ENCODE results near the gene PGR.

PGR gene

DNA sequence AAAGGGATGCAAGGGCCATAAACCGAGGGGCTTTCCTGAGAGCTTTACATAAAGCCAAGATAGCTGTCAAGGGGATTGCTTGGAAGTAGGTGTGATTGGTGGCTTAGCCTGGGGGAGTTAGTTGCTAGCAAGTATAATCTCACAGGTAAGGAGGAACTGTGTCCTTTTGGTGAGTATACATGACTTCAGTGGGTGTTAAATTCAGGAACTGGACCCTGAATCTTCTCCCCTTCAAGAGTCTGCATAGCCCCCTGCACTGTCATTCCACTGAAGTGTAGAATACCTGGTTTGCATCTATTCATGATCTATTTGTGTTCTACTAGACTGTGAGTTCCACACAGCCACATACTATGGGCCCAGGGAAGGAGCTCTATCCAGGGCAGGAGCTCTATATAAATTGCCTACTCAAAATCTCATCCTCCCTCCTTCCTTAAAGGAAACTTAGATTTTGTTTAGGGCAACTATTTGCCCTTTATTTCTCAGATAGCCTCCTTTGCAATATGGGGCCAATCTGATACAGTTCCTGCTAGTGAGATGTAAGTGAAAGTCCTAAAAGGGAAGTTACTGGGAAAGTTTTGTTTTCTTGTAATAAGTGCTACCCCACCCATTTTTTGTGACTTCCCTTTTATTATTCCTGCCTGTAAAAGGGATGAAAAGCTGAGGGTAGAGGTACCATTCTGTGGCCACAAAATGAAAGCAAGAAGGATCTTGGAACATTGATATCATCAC is 120.5 kb downstream of the PGR start:
- H3K4me3 ChIP-seq (ENCODE audit: control insufficient read depth, low read depth, low read length), result no peak overlapping the region
- DNase-seq (ENCODE audit: low read depth), result no peak
- TF ChIP-seq, protein P1, sequence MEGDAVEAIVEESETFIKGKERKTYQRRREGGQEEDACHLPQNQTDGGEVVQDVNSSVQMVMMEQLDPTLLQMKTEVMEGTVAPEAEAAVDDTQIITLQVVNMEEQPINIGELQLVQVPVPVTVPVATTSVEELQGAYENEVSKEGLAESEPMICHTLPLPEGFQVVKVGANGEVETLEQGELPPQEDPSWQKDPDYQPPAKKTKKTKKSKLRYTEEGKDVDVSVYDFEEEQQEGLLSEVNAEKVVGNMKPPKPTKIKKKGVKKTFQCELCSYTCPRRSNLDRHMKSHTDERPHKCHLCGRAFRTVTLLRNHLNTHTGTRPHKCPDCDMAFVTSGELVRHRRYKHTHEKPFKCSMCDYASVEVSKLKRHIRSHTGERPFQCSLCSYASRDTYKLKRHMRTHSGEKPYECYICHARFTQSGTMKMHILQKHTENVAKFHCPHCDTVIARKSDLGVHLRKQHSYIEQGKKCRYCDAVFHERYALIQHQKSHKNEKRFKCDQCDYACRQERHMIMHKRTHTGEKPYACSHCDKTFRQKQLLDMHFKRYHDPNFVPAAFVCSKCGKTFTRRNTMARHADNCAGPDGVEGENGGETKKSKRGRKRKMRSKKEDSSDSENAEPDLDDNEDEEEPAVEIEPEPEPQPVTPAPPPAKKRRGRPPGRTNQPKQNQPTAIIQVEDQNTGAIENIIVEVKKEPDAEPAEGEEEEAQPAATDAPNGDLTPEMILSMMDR (conservative IDR thresholded peaks at IDR 0.05; ENCODE audit: control insufficient read depth, insufficient read depth, low read depth, low read length), result no peak

DNA sequence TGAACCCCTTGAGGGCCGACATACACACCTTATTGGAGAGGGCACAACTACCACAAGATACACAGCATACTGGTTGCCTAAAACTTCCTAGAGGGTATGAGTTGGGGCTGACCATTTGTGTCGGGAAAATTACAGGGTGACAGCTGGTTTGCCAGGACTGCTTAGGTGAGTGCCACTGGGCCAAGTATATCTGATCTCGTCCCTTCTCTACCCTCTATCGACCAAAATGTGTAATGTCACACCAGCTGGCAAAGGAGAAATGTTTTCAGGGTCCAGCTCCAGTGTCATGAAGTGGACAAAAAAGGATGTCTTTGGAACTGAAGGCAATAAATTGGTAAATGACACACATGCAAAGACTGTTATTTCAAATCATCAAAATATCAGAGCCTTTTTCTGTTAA is 126.1 kb downstream of the PGR start:
- TF ChIP-seq, protein P1 (conservative IDR thresholded peaks at IDR 0.05; ENCODE audit: control insufficient read depth, insufficient read depth, low read depth, low read length), result peak; percentile 8
- no peak for DNase-seq (ENCODE audit: low read depth)
- H3K4me3 ChIP-seq (ENCODE audit: control insufficient read depth, low read depth, low read length), result no peak overlapping the region

DNA sequence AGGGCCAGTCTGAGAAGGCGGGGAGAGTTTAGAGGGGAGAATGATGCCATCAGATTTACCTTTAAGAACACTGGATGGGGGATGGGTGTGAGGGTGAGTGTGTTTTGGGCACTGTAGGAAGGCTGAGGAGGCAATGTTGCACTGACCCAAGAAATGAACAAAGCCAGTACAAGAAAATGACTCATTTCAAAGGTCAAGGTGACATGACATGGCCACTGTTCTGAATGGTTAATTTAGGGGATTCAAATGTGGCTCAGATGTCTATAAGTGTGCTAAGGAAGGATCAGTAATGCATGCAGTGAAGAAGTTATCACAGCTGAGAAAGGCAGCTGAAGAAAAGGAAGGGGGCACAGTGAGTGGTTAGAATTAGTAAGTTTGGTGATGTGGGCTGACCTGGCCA is 129.9 kb downstream of the PGR start:
- no peak for DNase-seq (ENCODE audit: low read depth)
- TF ChIP-seq, protein P1 (conservative IDR thresholded peaks at IDR 0.05; ENCODE audit: control insufficient read depth, insufficient read depth, low read depth, low read length), result no peak
- H3K4me3 ChIP-seq (ENCODE audit: control insufficient read depth, low read depth, low read length), result no peak overlapping the region

DNA sequence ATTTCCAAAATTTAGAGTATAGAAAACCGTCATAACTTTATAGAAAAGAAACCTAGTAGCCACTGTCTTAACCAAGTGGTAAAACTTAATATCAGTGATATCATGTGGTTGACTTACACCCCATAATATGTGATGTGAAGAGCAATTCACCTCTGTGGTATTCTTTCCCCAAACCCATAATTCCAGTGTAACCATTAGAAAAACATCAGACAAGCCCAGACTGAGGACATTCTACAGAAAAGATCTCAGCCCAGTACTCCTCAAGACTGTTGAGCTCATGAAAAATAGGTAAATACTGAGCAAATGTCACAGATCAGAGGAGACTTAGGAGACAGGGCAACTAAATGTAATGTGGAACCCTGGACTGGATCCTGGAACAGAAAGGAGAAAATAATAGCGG is 134.6 kb downstream of the PGR start:
- TF ChIP-seq, protein P1 (conservative IDR thresholded peaks at IDR 0.05; ENCODE audit: control insufficient read depth, insufficient read depth, low read depth, low read length), result no peak
- no peak overlapping the region for H3K4me3 ChIP-seq (ENCODE audit: control insufficient read depth, low read depth, low read length)
- DNase-seq (ENCODE audit: low read depth), result no peak

DNA sequence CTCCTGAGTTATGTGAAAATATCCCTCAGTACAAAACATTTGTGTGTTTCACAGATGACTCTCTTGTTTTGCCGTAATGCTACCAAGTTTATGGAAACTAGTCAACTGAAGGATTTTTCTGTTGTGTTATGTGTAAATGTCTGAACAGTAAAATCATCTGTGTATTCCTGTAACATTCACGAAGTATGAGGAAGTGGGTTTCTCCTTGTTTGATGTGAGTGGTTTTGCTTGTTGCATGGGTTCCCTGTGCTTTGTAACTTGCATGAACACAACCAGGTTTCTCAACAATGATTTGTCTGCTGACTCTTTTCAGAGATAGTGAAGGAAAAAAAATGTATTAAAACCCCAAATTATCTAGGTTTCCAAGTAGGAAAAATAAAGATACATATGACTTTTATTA is 138.1 kb downstream of the PGR start:
- TF ChIP-seq, protein P1 (conservative IDR thresholded peaks at IDR 0.05; ENCODE audit: control insufficient read depth, insufficient read depth, low read depth, low read length), result no peak
- H3K4me3 ChIP-seq (ENCODE audit: control insufficient read depth, low read depth, low read length), result no peak overlapping the region
- no peak for DNase-seq (ENCODE audit: low read depth)

DNA sequence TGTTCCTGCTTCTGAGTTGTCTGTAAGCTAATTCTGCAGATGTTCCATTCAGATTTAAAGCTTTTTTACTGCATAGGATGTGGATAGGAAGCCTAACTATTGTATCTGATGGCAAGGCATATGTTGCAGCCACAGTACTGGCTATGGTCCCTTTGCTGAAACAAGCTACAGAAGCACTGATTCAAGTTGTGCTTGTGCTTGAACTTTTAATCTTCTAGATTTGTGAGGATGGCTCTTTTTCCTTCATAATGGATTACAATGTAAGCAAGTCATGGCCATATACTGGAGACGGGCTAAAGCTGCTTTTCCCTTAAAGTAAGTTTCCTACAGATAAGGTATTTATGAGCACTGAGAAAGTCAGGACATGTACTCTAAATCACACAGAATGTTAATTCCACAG is 138.7 kb downstream of the PGR start:
- TF ChIP-seq, protein P1 (conservative IDR thresholded peaks at IDR 0.05; ENCODE audit: control insufficient read depth, insufficient read depth, low read depth, low read length), result no peak
- H3K4me3 ChIP-seq (ENCODE audit: control insufficient read depth, low read depth, low read length), result no peak overlapping the region
- no peak for DNase-seq (ENCODE audit: low read depth)

Measured in fibroblast of mammary gland (primary cell).